NCI-H128 (cell line): ENCODE data around the gene CEP83.

Experiments used
- DNase-seq: peaks from one replicate; lab custom pipeline; 2025; ENCODE audit not compliant: unreplicated experiment; lab: John Stamatoyannopoulos, UW

The CEP83 gene

DNA sequence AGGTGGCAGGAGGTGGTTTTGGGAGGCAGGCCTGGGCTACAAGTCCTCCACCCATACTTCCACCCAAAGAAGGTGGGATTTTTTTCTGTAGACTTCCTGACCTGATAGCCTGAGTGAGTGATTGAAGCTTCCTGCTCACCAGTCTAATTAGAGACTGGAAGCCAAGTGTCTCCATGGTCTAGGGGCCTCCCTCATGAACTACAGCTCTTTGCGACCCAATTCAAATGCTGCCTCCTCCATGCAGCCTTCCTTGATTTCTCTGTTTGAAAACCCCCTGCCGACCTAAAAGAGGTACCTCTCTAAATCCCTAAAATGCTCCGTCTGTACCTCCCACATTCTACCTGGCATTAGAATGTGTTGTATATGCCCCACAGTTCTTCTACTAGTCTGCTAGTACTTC, 186.4 kb downstream of the CEP83 start:
- no peak for DNase-seq

DNA sequence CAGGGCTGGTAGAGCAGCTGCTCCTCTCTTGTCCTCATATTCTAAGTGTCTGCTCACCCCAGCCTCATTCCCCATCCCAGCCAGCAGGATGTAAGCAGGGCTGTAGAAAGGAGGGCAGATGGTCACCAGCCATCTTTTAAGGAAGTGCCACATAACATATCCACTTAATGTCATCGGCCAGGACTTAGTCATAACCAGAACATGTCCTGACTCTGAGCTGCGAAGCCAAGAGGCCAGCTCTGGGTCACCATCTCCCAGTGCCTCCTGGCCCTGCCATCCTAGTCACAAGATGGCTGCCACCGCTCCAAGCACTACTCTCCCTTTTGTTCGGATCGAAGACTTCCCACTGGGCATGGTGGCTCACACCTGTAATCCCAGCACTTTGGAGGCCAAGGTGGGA, 187.4 kb downstream of the CEP83 start:
- no peak for DNase-seq

DNA sequence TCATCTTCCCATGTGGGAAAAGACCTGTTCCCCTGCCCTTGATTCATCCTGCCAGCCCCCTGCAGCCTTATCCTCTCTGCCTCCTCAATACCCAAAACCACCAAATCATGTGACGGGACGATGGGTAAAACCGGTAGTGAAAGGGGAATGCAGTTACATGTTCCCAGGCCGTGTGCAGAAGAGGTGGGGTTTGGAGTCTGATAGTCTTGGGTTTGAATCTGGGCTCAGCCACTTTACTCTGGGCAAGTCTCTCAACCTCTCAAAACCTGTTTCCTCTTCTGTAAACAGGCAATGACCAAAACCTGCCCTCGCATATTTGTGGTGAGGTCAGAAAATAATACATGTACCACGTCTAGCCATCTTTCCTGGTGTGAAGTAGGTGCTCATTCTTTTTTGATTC, 188.3 kb downstream of the CEP83 start:
- no peak for DNase-seq

DNA sequence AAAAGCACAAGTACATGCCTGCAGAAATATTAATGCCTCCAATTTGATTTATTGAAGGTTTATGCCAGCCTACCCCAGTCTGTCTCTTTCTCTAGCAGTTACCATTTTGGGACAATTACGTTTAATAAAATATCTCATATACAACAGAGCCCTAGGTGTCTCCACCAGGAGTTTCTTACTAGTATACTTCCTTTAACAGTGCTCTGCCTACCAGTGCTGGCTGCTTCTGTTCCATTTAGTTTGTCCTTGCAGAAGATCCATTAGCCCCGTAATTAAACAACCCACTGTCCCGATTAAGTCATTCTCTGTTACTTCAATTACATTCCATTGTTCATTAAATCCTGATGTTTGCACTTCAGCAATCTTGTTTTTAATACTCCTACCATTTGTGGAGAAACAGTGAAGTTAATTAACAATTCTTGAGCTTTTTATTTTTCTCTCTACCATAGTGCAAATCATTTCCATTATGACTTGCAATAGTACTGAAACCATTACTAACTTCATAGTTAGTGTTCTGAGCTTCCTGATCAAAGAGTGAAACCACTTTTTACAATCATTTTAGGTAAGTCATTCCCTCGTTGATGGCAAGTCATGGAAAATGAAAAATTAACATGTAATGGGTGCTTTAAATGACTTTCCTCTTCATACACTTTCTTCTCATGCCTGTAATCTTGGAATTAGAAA, 190.2 kb downstream of the CEP83 start:
- DNase-seq: no peak

DNA sequence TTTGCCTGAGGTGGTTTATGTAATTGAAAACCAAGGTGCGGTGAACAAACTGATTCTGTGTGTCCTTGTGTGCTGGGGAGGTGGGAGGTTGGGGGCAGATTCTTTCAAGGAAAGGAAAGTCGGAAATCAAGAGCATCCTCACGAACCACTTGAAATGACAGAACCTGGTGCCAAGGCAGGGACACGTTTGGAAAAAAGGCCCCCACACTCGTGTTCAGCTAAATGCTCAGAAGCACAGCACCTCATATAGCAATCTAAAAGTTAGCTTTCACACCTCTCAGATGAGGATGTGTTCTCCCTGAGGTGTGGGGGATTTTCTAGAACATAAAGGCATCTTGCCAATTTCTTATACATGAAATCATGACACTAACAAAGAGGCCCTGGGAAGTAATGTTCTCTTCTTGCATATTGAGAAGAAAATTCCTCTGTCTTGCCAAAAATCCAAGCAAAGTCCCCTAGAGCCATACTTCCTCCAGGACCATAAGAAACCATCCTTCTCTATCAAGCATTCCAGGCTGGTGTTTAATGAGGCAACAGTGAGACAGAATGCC, 191.7 kb downstream of the CEP83 start:
- DNase-seq: no peak

DNA sequence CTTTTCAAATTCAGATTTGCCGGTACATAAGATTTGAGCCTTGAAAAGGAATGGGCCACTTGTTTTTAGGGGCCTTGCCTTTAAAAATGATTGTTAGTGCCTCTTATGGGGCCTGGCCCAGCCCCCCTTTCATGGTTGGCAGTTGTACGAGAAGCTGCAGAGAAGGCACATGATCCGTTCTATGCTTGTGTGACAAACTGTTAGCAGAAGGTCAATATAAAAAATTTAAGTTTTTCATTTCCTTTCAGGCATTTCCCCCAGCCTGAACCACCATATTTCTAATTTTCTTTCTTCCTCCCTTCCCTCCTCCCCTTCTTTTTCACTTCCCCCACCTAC, 192.2 kb downstream of the CEP83 start:
- DNase-seq: no peak

DNA sequence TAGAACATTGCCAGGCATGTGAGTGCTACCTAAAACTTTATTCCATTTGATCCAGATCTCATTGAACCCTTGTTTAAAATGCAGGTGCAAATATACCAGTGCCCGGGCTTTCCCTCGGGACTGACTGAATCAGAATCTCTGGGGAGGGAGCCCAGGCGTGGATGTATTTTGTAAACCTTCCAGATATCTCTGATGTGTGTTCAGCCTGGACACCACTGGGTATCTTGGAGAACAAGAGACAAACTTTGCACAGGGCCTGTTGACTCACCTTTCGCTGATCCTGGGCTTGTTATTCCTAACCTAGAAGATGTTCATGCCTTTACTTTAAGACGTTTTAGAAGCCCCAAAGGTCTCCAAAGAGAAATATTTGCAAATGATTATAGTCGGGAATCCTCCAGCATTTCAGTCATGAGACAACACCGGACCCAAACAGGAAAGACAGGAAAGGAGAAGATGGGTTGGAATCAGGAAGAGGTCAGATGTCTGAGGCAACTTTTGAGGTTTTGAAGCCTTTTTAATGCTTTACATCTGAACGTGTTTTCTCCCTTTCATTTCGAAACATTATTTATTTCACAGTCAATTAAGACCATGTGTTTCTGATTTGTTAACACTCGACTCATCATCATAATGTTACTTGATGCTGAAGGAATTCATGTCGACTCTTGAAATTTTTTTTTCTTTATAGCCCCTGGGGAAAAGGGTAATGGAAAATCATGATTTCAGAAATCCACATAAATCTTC, 192.7 kb downstream of the CEP83 start:
- no peak for DNase-seq

DNA sequence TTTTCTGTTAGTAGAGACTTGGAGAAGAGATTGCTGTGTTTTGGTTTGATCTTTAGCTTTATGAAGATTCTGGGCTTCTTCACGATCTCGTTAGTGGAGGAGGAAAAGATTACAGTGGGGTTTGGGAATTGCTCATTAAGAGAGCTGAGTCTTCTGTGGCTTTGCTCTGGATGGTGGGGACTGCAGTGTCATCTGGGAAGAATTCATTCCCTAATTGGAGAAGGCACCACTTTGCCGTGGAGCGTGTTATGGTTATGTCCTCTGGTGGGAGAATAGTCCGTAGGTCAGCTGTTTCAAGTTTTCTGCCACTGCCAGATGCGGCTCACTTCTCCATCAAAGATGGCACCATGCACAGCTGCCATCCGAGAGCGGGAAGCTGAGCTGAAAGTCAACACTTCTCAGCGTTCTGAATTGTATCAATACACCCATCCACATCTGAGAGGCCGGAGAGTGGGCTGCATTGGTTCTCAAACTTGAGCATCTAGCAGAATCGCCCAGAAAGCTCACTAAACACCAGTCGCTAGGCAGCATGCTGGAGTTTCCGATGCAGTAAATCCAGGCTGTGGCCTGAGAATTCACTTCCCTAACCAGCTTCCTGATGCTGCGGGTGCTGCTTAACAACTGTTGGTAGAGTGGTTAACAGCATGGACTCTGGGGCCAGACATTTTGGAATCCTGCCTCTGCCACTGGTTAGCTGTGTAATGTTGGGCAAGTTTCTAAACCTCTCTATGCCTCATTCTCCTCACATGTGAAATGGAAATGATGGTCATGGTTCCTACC, 193.5 kb downstream of the CEP83 start:
- no peak for DNase-seq

DNA sequence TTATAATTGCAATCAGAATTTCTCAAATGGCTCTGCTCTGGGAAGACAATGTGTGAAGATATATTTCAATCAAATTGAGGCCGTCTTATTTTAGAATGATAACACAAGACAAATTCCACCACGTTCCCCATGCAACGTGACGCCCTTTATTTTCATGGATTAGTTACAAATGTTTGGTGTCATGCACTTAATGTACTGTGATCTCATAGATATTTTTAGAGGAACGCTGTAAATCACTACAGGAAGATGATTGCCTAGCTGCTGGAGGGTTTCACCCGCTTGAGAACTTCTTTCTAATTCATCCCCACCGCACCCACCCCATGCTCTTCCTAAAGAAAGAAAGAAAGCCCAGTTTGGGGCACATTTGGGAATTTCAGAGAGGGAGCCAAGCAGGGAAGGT, 194.1 kb downstream of the CEP83 start:
- no peak for DNase-seq

DNA sequence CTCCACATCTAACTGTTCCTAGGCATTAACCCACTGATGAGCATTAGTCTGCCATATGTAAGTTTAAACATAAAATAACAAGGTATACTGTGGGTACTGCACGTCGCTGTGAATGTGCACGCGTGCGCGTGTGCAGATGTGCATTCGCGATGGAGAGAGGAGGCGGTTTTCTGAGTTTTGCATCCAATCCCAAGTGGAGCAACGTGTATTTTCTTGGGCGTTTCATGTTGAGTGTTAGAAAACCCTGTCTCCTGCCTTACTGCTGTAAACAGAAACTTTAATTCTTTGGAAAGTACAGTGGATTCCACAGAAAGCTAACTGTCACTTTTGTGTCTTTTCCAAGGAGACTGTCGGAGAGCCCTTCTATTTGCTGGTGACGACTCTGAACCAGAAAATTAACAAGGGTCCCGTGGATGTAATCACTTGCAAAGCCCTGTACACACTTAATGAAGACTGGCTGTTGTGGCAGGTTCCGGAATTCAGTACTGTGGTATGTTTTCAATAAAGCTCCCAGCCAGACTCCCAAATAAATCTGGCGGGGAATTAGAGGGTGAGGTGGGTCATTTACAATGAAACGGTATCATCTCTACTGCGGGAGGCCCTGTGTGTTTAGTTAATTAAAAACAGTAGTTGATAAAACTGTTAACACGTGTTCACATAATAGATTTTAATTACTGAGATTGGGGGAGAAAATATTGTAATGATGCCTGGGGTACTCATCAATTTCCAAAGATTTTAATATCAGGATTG, 194.8 kb downstream of the CEP83 start:
- no peak for DNase-seq

DNA sequence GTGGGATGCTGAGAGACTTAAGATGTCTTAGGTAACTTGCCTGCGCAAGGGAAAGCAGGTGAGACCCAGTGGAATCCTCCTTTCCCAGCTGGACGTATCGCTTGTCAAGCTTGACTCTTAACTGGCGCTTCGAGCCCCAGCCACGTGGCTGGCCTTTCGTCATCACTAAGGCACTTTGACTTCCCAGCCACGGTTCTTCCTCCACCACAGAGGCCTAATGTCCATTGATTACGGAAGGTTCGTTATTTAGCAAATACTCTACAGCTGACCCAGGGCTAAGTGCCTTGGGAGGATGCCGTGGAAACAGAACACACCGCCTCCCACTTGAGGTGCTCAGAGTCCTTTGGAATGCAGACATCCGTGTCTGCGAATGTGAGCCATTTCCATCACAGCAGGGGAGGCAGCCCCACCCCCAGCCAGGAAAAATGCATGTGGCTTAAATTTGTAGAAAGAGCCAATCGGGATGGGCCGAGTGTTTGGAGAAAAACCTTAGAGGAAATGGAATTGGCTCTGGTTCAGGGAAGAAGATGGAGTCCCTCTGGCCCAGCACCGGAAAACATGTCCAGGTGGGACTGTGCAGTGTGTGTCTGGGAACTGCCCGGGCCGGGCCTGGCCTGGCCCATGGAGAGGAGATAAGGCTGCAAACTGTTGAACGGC, 195.6 kb downstream of the CEP83 start:
- DNase-seq: no peak

DNA sequence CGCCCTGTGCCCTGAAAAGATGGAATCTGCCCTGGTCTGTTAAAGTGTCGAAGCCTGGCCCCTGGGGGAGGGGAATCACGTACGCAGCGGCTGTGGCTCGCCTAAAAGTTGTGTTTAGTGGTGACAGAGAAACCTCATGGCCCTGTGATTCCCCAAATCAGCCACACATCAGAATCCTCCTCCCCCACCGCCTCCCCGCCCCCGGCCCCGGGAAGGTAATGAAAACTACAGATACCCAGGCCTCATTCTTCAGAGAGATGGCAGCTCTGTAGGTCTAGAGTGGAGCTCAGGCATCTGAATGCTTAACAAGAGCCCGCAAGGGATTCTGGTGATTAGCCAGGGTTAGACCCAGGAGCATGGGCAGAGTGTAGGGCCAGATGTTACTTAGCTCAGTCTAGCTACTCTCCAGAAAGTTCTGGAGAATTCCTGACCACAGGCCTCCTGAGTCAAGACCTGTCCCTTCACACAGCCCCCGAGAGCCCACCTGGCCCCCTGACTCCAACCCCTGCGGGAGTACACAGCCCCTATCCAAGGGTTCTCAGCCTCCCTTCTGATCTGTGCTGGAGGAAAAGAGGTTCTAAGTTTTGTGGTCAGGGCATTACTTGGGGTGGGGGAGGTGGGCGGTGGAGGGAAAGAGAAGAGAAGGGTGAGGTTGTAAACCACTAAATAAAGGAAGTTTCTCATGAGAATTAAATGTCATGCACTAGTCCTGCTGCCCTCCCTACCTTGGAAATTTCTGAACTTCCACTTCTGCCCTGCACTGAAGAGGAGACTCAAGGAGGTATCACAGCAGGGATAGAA, 196.5 kb downstream of the CEP83 start:
- DNase-seq: no peak

DNA sequence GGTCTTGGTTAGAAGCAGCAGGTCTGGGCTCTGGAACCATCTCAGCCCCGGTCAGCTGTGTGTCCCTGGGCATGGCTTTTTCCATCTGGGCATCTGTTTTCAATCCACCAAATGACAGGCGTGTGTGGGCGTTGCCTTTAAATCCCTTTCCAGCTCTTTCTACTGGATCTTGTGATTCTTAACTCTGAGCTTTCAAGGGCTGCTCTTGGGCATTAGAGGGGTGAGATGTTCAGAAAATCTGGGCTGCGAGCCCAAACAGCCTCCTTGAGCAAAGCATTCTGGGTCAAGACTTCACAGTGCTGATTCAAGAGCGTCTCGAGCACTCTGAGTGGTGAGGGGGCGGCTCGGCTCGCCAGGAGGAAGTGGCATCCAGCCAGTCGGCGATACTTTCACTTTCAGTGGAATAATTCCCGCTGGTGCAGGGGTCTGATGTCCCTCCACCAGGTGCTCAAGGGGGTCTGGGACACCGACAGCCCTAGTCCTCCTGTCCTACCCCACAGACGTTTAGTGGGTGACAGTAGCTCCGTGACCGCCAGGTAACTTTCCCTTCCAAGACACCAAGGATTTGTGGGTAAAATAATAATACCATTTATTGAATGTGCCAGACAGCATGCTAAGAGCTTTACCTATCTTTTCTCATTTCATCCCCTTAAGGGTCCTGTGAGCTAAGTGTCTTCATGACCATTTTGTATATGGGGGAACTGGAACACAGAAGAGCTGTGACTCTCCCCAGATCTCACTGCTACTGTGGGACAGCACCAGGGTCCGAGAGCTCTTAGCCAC, 197.2 kb downstream of the CEP83 start:
- no peak for DNase-seq

DNA sequence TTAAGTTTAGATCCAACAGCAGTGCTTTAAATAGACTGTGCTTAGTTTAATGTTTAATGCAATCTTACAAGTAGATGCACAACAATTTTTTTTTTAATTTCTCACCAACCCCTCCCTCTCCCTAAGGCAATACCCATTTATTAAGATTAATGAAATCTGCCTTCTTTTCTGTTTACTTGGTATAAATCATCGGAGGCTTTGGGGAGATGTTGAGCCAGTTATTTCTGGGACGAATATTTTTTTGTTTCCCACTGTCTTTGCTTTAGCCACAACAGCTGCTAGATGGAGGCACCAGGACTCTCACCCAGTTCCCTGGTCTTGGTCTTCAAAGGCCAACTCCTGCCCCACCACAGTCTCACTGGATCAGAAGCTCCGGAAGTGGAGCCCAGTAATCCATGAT, 197.9 kb downstream of the CEP83 start:
- DNase-seq: no peak

DNA sequence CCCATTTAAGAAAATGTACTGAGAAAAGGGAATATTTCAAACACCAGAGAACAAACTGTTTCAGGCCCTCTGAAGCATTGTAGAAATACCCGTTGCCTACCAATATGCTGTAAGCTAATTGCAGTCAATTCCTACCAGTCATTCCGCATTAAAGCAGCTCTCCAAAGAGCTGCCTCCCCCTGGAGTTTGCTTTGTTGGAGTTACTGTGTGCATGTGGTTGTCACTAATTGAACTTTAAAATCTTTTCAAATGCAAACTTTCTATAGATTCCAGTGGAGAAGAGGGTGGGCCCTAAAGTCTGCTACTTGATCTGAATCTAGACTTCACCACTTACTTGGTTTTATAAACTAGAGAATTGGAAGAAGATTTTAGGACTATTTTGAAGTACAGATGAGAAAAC, 198.5 kb downstream of the CEP83 start:
- DNase-seq: no peak

DNA sequence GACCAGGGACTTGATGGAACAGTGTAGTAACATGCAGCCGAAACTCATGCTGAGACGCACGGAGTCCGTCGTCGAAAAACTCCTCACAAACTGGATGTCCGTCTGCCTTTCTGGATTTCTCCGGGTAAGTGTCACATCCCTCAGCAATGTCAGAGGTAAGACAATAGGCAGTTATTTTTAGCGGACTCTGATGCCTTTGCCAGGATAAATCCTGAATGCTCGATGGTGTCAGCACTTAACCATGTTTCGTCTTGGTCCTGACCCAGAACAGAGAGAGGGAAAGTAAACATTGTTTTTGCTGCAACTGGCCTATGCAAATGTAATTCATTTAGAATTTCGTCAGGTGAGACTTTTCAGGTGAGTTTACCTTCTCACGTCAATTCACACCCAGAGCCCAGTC, 198.9 kb downstream of the CEP83 start:
- no peak for DNase-seq

DNA sequence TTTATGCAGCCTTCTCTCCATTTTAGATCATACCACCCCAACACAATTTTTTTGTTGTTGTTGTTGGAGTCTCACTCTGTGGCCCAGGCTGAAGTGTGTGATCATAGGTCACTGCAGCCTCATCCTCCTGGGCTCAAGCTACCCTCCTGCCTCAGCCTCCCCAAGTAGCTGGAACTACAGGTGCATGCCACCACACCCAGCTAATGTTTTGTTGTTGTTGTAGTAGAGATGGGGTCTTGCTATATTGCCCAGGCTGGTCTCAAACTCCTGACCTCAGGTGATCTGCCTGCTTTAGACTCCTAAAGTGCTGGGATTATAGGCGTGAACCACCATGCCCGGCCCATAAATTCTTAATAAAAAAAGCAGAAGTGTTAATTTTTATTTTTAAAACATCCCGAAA, 199.7 kb downstream of the CEP83 start:
- no peak for DNase-seq

DNA sequence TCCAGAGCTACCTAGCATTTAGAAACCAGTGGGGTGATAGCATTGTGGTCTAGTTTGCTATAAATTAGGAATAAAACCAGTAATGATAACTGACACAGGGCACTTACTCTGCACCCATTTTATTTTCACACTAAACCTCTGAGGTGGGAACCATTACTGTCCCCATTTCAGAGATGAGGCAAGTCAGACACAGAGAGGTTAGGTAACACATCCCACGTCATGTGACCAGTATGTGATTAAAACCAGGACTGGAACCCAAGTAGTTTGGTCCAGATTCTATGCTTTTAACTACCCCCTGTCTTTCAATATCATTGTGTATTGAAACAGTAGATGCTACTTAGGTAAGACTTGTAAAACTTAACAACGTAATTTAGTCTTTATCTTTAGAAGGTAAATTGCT, 201.1 kb downstream of the CEP83 start:
- DNase-seq: no peak
